ENCODE results near the gene ADAMTS15. TPM values are rescaled to one million over a fixed set of nuclear protein-coding genes. Genes with fewer than 3 reads are reported as not detected.

Gene ADAMTS15
- total and polyA plus RNA-seq, 10 donors = 0.41 to 6.9 (median 2.2) TPM

DNA sequence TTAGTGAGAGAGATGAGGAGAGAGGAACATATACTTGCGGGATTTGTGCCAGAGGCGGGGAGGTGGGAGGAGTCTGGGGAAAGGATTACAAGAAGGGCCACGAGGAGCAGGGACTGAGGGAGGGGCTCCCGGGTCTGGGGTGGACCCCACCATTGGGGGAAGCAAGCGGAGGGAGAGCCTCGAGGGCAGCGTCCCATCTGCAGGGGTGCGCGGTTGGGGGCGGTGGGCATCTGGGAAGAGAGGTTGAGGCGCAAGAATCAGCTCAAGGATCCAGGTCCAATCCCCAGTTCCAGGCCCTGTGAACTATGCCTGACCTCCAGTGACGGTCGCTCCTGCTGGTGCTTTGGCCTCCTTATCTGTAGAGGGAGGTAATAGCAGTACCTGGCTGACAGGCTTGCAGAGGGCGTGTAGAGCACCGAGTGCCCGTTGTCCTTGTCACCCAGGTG, 38.0 kb downstream of the ADAMTS15 start:
- intact Hi-C loops (cut with DNase I; ENCODE audit: low total_unique reads) = no loop called here
- no peaks in the 10 kb centered on the region for H3K36me3 ChIP-seq
- H3K27ac ChIP-seq = no peak overlapping the region
- no peak overlapping the region for H3K4me3 ChIP-seq
- 85 to 93% (median 88%) methylated on average over 16 of the region's 16 CpGs for WGBS, 5 donors
- TF ChIP-seq, protein P1, sequence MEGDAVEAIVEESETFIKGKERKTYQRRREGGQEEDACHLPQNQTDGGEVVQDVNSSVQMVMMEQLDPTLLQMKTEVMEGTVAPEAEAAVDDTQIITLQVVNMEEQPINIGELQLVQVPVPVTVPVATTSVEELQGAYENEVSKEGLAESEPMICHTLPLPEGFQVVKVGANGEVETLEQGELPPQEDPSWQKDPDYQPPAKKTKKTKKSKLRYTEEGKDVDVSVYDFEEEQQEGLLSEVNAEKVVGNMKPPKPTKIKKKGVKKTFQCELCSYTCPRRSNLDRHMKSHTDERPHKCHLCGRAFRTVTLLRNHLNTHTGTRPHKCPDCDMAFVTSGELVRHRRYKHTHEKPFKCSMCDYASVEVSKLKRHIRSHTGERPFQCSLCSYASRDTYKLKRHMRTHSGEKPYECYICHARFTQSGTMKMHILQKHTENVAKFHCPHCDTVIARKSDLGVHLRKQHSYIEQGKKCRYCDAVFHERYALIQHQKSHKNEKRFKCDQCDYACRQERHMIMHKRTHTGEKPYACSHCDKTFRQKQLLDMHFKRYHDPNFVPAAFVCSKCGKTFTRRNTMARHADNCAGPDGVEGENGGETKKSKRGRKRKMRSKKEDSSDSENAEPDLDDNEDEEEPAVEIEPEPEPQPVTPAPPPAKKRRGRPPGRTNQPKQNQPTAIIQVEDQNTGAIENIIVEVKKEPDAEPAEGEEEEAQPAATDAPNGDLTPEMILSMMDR (IDR thresholded peaks at IDR 0.05 in 8 of 11, conservative IDR thresholded peaks at IDR 0.05 in 3 of 11) = no peak
- TF ChIP-seq POLR2AphosphoS5 (IDR thresholded peaks at IDR 0.05) (no peak), POLR2A (IDR thresholded peaks at IDR 0.05) (no peak)
- peaks cover 0 to 3% (median 0%) of the 10 kb centered on the region in 7 donors for H3K27me3 ChIP-seq (replicated peaks in 1 of 7)
- no peak for DNase-seq
- no peaks in the 10 kb centered on the region for H3K4me1 ChIP-seq
- H3K9me3 ChIP-seq = peaks cover 0 to 5% (median 0%) of the 10 kb centered on the region in 8 donors

DNA sequence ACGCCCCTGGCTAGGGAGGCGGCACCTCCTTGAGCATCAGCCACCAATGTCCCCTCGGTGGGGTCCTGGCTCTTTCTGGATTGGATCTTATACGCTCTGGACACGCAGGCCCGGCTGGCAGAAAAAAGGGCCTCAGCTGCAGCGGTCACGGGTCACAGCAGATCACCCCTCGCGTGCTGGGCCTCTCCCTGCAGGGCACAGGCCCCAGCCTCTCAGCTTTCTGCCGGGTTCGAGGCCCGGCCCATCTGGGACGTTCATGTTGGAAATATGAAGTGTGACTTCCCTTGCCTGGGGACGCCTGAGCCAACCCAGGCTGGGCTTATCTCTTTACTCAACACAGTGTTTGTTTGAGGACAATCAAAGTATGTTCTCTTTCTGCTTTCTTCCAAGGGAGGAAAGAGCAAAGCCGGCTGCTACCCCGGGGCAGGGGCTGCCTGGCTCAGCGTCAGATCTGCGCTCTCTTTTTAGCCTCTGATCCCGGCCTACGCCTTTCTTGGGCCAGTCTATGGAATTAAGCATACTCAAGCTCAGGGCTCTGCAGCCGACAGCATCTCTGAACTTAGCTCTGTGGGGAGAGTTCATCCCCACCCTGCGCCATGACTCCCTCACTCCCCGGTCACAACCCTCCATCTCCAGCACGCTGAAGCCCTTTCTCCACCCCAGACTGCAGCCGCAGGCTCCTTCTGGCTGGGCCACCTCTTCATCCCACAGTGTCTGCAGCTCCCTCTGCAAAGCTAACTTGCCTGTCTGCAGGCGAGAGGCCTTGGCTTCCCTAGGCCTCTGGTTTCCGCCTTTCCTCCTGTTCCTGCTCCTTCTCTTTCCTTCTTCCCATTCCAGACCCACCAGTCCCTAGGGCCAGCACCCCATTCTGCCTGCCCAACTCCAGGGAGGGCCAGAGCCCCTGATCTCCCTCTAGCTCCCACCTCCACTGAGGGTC, 38.8 kb downstream of the ADAMTS15 start:
- WGBS, 5 donors = 89 to 95% (median 94%) methylated on average over 28 of the region's 28 CpGs
- Histone ChIP-seq H3K9me3 (peaks cover 0 to 5% (median 0%) of the 10 kb centered on the region in 8 donors), H3K4me1 (no peaks in the 10 kb centered on the region), H3K36me3 (no peaks in the 10 kb centered on the region), H3K27ac (no peak overlapping the region), H3K4me3 (no peak overlapping the region), H3K27me3 (replicated peaks in 1 of 7) (peaks cover 0 to 3% (median 0%) of the 10 kb centered on the region in 7 donors)
- intact Hi-C loops (cut with DNase I; ENCODE audit: low total_unique reads) = no loop called here
- DNase-seq = no peak
- no peak for TF ChIP-seq POLR2A (IDR thresholded peaks at IDR 0.05)
- TF ChIP-seq POLR2AphosphoS5 (IDR thresholded peaks at IDR 0.05) = no peak
- TF ChIP-seq, protein P1 (IDR thresholded peaks at IDR 0.05 in 8 of 11, conservative IDR thresholded peaks at IDR 0.05 in 3 of 11) = no peak

DNA sequence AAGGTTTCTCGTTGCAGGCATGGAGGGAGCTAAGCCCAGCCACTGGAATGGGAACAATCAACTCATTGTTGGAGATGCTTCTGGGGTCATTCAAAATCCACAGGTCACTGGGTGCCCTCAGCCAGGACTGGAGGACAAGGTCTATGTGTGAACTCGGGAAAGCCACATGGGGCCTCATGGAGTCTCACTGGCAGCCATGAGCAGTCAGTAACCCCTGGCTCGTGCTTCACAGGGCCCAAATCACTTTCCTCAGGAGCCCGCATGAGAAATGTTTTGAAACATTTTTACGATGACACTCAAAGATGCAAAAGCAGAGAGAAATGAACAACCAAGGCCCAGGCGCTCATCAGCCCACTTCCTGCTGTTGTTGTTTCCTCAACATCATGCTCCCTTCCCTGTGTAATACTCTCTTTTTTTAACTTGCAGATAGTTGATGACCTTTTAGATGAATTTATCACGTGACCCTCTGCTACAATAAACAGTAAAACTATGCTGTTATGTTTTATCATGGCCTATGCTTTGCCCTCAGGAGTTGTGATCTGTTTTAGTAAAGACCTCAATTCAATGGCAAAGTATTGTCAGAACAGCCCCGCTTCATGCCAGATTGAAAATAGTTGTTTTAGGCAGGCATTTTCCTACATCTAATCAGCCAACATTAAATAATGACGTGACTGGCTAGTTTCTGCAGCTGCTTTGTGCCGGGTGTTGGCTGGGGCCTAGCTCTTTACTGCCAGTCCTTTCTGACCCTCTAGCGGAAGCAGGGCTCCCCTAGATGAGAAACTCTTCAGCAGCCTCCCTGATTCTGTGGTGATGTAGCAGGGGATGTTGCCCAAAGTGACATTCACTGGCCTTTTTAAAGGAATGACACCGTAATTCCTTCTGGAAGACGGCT, 39.7 kb downstream of the ADAMTS15 start:
- Histone ChIP-seq H3K9me3 (peaks cover 0 to 5% (median 0%) of the 10 kb centered on the region in 8 donors), H3K4me1 (no peaks in the 10 kb centered on the region), H3K36me3 (no peaks in the 10 kb centered on the region), H3K4me3 (no peak overlapping the region), H3K27me3 (replicated peaks in 1 of 7) (peaks cover 0 to 2% (median 0%) of the 10 kb centered on the region in 7 donors), H3K27ac (no peak overlapping the region)
- intact Hi-C loops (cut with DNase I; ENCODE audit: low total_unique reads) = no loop called here
- WGBS, 5 donors = 80 to 89% (median 85%) methylated on average over 13 of the region's 13 CpGs
- DNase-seq = no peak
- TF ChIP-seq, protein P1 (IDR thresholded peaks at IDR 0.05 in 8 of 11, conservative IDR thresholded peaks at IDR 0.05 in 3 of 11) = no peak
- no peak for TF ChIP-seq POLR2AphosphoS5 (IDR thresholded peaks at IDR 0.05)
- no peak for TF ChIP-seq POLR2A (IDR thresholded peaks at IDR 0.05)
